Gastrocnemius medialis (tissue), 4 donors: ENCODE measurements around the gene KATNBL1. TPM values are rescaled to one million over a fixed set of nuclear protein-coding genes. Genes with fewer than 3 reads are reported as not detected.

Experiments
- total RNA-seq, 4 donors: library from RNA; depleted of rRNA; stranded (reverse); fragments of >200 nt; gene quantifications; one replicate each; pipeline versions ENCODE4 v1.1.0 to v1.2.3, GENCODE V29; 2016

The KATNBL1 gene
- total RNA-seq, 4 donors from 2014 or later: 9.2 to 24.9 (median 12.3) TPM

Other genes with a start within 250 kb of the KATNBL1 start
- not detected for gene CHRM5, start 241.6 kb downstream of the KATNBL1 start, total RNA-seq
- 10 to 100 TPM; 17.4 to 36.2 (median 21.5) TPM for gene AVEN, start 170.9 kb downstream of the KATNBL1 start, total RNA-seq
- 10 to 100 TPM; 36.6 to 66.8 (median 48.3) TPM for gene EMC7, start 108.2 kb downstream of the KATNBL1 start, total RNA-seq
- 1 to 10 TPM in 2 of 4 donors, under 1 TPM in 2; 0.73 to 1.9 (median 1.2) TPM for gene PGBD4, start 108.0 kb downstream of the KATNBL1 start, total RNA-seq
- gene EMC4, start 14.9 kb upstream of the KATNBL1 start, total RNA-seq: 100 to 1,000 TPM; 205 to 230 (median 213) TPM
- 10 to 100 TPM; 17.3 to 25.4 (median 19.5) TPM for gene SLC12A6, start 127.7 kb upstream of the KATNBL1 start, total RNA-seq
- 100 to 1,000 TPM; 142 to 194 (median 170) TPM for gene NOP10, start 133.0 kb upstream of the KATNBL1 start, total RNA-seq
- not detected for gene NUTM1, start 133.2 kb upstream of the KATNBL1 start, total RNA-seq
- gene LPCAT4, start 157.1 kb upstream of the KATNBL1 start, total RNA-seq: 1 to 10 TPM; 1.7 to 7.4 (median 4.0) TPM
- 1 to 10 TPM in 3 of 4 donors, under 1 TPM in 1; 0.85 to 7.0 (median 3.1) TPM for gene GOLGA8A, start 227.7 kb upstream of the KATNBL1 start, total RNA-seq